A549 treated with ZK216348 at 1 μM for 4 hours (cell line): Measurements from ENCODE around the gene SLC25A2. TPM values are rescaled to one million over a fixed set of nuclear protein-coding genes. Genes with fewer than 3 reads are reported as not detected.

Source experiments
- total RNA-seq: library from RNA; stranded (reverse); fragments of 200-300 nt; extraction: Qiagen RNA extraction; gene quantifications from 5 replicates; pipeline ENCODE4 v1.2.3, GENCODE V29; 2022; ENCODE audit warnings: low read depth

Gene SLC25A2
- not detected in 5 replicates for total RNA-seq

DNA sequence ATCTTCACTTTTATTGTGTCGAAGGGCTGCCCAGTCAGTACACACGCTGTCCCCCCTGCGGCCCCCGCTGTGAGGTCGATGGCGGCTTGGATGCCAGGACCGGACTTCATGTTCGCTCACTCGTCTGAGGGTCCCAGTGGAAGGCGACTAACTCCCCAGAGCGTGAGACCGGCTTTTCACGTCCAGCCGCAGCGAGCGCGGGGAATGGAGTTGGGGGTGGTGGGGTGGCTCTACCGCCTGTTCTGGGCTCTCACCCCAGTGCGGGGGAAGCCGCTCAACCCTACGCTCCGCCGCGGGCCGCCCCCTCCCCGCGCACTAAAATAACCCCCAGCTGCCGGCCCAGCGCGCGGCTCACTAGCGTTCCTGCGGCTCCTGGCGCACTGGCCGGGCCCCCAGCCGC is at the start of gene SLC25A2:
Gene SLC25A2, minus strand, starts transcription at position 294 of the 400 bp plus-strand sequence. Its CDS starts 184 bp downstream, at position 110.

DNA sequence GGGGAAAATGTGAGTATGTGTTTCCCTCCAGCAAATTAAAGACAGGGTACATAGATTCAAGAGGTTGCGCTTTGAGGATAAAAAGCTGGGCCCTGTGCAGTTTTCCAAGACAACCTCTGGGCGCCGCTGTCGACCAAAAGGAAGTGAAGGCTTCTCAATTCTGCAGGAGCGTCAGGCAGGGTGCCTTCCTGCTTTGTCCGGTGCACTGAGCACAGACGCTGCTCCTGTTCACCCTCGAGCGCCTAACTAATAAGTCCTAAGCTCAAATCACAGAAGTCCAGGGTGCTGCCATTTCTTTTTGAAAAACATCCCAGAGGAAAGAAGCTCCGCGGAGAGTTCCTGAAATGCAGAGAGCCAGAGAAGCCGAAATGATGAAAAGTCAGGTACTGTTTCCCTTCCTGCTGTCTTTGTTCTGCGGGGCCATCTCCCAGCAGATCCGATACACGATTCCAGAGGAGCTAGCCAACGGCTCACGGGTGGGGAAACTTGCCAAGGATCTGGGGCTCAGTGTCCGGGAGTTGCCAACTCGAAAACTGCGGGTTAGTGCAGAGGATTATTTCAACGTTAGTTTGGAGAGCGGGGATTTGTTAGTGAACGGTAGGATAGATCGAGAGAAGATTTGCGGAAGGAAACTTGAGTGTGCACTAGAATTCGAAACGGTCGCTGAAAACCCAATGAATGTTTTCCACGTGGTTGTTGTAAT is 46.2 kb upstream of the SLC25A2 start, which contains the start of gene PCDHGB1:
Gene PCDHGB1, plus strand, starts transcription at position 183 of the 703 bp plus-strand sequence. Its CDS starts 162 bp downstream, at position 345.

DNA sequence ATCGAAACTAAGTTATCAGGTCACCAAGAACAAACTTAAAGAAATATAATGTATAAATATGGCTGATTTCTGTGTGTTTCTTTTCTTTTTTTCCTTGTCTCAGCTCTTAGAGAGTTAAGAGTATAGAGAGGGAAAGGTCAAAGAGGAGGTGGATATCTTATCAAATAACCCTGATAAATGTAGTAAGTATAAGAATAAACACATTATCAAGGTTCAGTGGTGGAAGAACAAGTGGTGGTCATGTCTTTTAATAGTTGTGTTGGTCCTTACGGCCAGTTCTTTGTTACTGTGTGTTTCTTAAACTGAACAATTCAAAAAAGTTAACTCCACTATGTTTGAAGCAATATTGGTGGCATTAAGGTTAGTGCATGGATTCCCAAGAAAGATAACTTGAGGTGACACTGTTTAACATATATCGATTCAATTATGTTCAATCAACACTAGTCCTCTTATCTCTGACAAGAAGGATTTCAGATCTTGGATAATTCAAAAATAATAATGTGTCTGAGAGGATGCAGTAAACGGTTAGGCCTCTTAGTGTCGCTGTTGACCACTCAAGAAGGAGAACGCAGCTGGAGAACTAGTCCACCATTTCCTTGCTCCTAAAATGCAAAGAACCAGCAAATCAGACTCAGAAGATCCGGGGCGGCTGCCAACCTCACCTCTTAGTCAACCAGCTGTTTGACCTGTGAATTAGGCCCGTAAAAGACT is 39.5 kb upstream of the SLC25A2 start, which contains the start of gene PCDHGA3:
Gene PCDHGA3, plus strand, starts transcription at position 588 of the 711 bp plus-strand sequence. CDS start 205 bp downstream, outside the sequence.

DNA sequence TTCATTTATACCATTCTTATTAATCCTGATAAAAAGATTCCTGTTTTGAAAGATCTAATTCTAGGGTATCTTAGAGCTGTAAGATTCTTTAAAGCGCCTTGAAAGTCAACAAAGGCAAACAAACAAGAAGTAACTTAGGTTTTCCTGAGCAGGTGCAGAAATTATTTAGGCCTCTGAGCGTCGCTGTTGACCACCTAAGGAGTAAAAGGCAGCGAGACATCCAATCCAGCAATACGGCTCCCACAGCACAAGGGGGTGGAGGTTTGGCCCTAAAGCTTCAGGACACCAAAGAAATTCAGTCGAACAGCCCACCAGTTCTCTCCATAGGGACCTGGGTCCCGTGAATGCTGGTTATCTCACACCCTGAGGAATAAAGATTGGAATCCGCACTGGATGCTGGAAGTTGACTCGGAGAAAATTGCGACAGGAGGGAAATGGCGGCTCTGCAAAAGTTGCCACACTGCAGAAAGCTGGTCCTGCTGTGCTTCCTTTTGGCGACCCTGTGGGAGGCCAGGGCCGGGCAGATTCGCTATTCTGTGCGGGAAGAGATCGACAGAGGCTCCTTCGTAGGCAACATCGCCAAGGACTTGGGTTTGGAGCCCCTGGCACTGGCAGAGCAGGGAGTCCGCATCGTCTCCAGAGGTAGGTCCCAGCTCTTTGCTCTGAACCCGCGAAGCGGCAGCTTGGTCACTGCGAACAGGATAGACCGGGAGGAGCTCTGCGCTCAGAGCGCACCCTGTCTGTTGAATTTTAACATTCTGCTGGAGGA is 34.9 kb upstream of the SLC25A2 start, which contains the start of gene PCDHGA2:
Gene PCDHGA2, plus strand, starts transcription at position 223 of the 769 bp plus-strand sequence.

DNA sequence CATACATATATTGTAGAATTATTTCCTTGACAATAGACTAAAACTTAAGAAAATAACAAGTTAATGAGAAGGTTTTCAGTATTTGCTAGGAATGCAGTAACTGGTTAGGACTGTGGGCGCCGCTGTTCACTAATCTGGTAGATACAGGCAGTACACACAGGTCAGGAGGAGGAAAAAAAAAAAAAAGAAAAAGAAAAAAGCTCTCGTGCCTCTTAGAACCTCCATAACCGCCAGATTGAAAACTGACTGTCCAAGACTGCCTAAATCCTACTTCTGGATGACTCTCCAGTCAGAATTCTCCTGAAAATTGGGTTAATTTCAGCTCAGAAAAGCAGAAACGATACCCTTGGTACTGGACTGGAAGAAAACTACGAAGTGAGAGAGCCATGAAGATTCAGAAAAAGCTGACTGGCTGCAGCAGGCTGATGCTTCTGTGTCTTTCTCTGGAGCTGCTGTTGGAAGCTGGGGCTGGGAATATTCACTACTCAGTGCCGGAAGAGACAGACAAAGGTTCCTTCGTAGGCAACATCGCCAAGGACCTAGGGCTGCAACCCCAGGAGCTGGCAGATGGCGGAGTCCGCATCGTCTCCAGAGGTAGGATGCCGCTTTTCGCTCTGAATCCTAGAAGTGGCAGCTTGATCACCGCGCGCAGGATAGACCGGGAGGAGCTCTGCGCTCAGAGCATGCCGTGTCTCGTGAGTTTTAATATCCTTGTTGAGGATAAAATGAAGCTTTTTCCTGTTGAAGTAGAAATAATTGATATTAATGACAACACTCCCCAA is 26.6 kb upstream of the SLC25A2 start, which contains the start of gene PCDHGA1:
Gene PCDHGA1, plus strand, starts transcription at position 216 of the 782 bp plus-strand sequence.

DNA sequence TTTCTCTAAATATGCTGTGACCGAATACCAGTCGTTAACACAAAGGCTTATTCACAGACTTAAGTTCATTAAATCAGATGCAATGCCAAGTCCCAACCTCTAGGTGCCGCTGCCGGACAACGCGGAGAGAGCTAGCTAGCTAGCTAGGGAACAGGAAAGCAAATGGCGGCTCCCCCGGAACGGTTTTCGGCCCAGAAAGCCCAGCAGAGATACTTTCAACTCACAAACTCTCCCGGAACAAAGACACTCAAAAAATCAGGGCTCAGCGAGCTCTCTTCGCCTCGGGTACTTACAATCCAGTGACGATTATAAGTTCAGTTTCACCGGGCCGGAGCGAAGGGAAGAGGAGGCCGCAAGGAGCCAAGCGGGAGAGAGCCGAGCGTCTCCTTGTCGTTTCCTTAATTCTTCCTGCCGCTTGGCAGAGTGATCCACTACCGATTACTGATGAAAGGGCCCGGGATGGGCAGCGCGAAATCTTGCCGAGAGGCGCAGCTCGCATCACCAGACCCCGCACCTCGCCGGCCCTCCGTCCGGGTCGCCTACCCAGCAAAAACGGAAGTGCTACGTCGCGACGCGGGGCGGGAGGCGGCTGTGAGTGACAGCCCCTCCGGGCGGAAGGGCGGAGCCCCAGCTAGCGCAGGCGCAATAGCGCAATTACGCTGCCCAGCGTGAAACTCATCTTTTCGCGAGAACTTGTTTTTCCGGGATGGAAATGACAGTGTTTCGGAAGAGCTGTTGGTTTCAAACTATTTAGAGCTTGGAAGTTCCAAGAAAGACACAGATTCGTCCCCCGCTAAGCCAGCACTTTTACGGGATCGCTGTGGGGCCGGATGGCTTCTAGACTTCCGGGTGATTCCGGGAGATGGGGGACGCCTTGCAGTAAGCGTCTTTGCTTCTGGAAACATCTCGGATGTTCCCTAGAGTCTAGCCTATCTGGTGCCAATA is 16.6 kb upstream of the SLC25A2 start, which contains the start of gene TAF7:
Gene TAF7, minus strand, starts transcription at position 560 of the 945 bp plus-strand sequence. CDS start 740 bp downstream, outside the sequence.

Other genes with a start within 250 kb of the SLC25A2 start
- gene PCDHB2, start 209.4 kb downstream of the SLC25A2 start, total RNA-seq, result 2.7 to 4.5 TPM (median 3.1 TPM) in 5 replicates
- 0.09 TPM in 1 of 5 replicates, not detected in the others for gene PCDHB3, start 203.6 kb downstream of the SLC25A2 start, total RNA-seq
- gene PCDHB4, start 182.2 kb downstream of the SLC25A2 start, total RNA-seq, result 0.06 to 0.12 TPM (median 0.09 TPM) in 4 of 5 replicates, not detected in the other
- 1.2 to 2.1 TPM (median 1.4 TPM) in 5 replicates for gene PCDHB5, start 168.8 kb downstream of the SLC25A2 start, total RNA-seq
- 0.62 to 1.1 TPM (median 0.85 TPM) in 5 replicates for gene PCDHB6, start 154.0 kb downstream of the SLC25A2 start, total RNA-seq
- 0.06 TPM in 1 of 5 replicates, not detected in the others for gene PCDHB7, start 131.4 kb downstream of the SLC25A2 start, total RNA-seq
- 0.20 to 0.40 TPM (median 0.37 TPM) in 4 of 5 replicates, not detected in the other for gene PCDHB8, start 126.3 kb downstream of the SLC25A2 start, total RNA-seq
- 0.05 to 0.11 TPM (median 0.05 TPM) in 3 of 5 replicates, not detected in the others for gene PCDHB16, start 121.7 kb downstream of the SLC25A2 start, total RNA-seq
- not detected in 5 replicates for gene PCDHB9, start 116.9 kb downstream of the SLC25A2 start, total RNA-seq
- gene PCDHB10, start 111.7 kb downstream of the SLC25A2 start, total RNA-seq, result not detected in 5 replicates
- 0.05 to 0.20 TPM (median 0.08 TPM) in 4 of 5 replicates, not detected in the other for gene PCDHB11, start 104.4 kb downstream of the SLC25A2 start, total RNA-seq
- not detected in 5 replicates for gene PCDHB12, start 95.3 kb downstream of the SLC25A2 start, total RNA-seq
- 0.06 to 0.20 TPM (median 0.08 TPM) in 4 of 5 replicates, not detected in the other for gene PCDHB13, start 90.1 kb downstream of the SLC25A2 start, total RNA-seq
- 0.11 to 0.13 TPM in 2 of 5 replicates, not detected in the others for gene PCDHB14, start 80.7 kb downstream of the SLC25A2 start, total RNA-seq
- 0.09 to 0.14 TPM in 2 of 5 replicates, not detected in the others for gene PCDHB15, start 58.7 kb downstream of the SLC25A2 start, total RNA-seq
- gene TAF7, start 16.7 kb upstream of the SLC25A2 start, total RNA-seq, result 59.2 to 89.1 TPM (median 72.2 TPM) in 5 replicates
- gene PCDHGA1, start 26.5 kb upstream of the SLC25A2 start, total RNA-seq, result 0.22 to 0.40 TPM (median 0.30 TPM) in 5 replicates
- 0.37 to 0.79 TPM (median 0.54 TPM) in 5 replicates for gene PCDHGA2, start 34.7 kb upstream of the SLC25A2 start, total RNA-seq
- not detected in 5 replicates for gene PCDHGA3, start 39.8 kb upstream of the SLC25A2 start, total RNA-seq
- gene PCDHGB1, start 46.0 kb upstream of the SLC25A2 start, total RNA-seq, result 1.1 to 1.9 TPM (median 1.8 TPM) in 5 replicates
- gene PCDHGA4, start 51.0 kb upstream of the SLC25A2 start, total RNA-seq, result 0.11 to 0.23 TPM (median 0.17 TPM) in 5 replicates
- gene PCDHGB2, start 55.9 kb upstream of the SLC25A2 start, total RNA-seq, result 0.11 to 0.17 TPM (median 0.15 TPM) in 3 of 5 replicates, not detected in the others
- gene PCDHGA5, start 60.1 kb upstream of the SLC25A2 start, total RNA-seq, result 0.09 to 0.21 TPM (median 0.18 TPM) in 5 replicates
- gene PCDHGB3, start 66.2 kb upstream of the SLC25A2 start, total RNA-seq, result 0.12 to 0.29 TPM (median 0.27 TPM) in 5 replicates
- 0.05 to 0.29 TPM (median 0.20 TPM) in 5 replicates for gene PCDHGA6, start 69.8 kb upstream of the SLC25A2 start, total RNA-seq
- 0.77 to 1.0 TPM (median 0.98 TPM) in 5 replicates for gene PCDHGA7, start 78.7 kb upstream of the SLC25A2 start, total RNA-seq
- gene PCDHGB4, start 83.6 kb upstream of the SLC25A2 start, total RNA-seq, result 0.74 to 1.1 TPM (median 0.90 TPM) in 5 replicates
- gene PCDHGA8, start 88.6 kb upstream of the SLC25A2 start, total RNA-seq, result 0.02 to 0.06 TPM (median 0.04 TPM) in 3 of 5 replicates, not detected in the others
- gene PCDHGB5, start 93.9 kb upstream of the SLC25A2 start, total RNA-seq, result 1.9 to 2.5 TPM (median 2.1 TPM) in 5 replicates
- gene PCDHGA9, start 98.7 kb upstream of the SLC25A2 start, total RNA-seq, result 0.09 TPM in 1 of 5 replicates, not detected in the others
- 0.07 to 0.12 TPM (median 0.08 TPM) in 4 of 5 replicates, not detected in the other for gene PCDHGB6, start 104.0 kb upstream of the SLC25A2 start, total RNA-seq
- not detected in 5 replicates for gene PCDHGA10, start 108.9 kb upstream of the SLC25A2 start, total RNA-seq
- gene PCDHGB7, start 113.6 kb upstream of the SLC25A2 start, total RNA-seq, result 0.05 to 0.08 TPM (median 0.06 TPM) in 3 of 5 replicates, not detected in the others
- gene PCDHGA11, start 117.0 kb upstream of the SLC25A2 start, total RNA-seq, result 0.05 to 0.07 TPM in 2 of 5 replicates, not detected in the others
- gene PCDHGA12, start 126.5 kb upstream of the SLC25A2 start, total RNA-seq, result not detected in 5 replicates
- gene PCDHGC3, start 171.9 kb upstream of the SLC25A2 start, total RNA-seq, result 5.1 to 7.1 TPM (median 6.4 TPM) in 5 replicates
- gene PCDHGC4, start 181.0 kb upstream of the SLC25A2 start, total RNA-seq, result not detected in 5 replicates
- gene PCDHGC5, start 185.0 kb upstream of the SLC25A2 start, total RNA-seq, result not detected in 5 replicates